Activated T-cell treated with anti-CD3 and anti-CD28 coated beads for 48 hours (primary cell): ENCODE results near the gene DNAJC30.
A peak's percentile ranks its signal among the peaks of the same experiment; 100 is the strongest.

ENCODE experiments used
- DNase-seq: peaks from one replicate; pipeline ENCODE4 v3.0.0-alpha.2; 2020; ENCODE audit warnings: low read depth

DNAJC30 gene

DNA sequence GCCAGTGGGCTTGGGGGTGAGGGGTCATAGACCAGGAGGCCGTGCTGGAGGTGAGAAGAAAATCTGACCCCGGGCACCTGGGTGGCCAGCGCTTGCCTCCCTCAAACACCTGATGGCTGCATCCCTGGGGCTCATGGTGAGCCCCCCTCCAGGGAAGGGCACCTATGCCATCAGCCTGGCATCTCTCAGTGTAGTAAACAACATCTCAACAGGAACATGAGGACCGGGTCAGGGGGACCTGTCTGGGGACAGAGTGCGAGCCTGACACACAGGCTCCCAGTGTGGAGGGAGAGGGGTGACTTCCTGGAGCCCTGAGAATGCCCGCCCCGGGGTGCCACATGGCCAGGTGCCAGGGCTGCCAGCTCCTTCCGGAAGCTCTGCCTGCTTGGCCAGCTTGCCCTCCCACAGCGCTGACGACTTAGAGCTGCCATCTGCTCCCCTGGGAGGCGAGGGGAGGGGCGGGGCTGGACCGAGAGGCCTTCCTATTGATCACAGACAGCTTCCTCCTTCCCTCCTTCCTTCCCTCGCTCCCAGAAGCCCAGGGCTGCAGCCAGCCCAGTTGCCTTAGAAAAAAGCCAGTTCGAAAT lies 23.9 kb upstream of the DNAJC30 start:
- no peak for DNase-seq

DNA sequence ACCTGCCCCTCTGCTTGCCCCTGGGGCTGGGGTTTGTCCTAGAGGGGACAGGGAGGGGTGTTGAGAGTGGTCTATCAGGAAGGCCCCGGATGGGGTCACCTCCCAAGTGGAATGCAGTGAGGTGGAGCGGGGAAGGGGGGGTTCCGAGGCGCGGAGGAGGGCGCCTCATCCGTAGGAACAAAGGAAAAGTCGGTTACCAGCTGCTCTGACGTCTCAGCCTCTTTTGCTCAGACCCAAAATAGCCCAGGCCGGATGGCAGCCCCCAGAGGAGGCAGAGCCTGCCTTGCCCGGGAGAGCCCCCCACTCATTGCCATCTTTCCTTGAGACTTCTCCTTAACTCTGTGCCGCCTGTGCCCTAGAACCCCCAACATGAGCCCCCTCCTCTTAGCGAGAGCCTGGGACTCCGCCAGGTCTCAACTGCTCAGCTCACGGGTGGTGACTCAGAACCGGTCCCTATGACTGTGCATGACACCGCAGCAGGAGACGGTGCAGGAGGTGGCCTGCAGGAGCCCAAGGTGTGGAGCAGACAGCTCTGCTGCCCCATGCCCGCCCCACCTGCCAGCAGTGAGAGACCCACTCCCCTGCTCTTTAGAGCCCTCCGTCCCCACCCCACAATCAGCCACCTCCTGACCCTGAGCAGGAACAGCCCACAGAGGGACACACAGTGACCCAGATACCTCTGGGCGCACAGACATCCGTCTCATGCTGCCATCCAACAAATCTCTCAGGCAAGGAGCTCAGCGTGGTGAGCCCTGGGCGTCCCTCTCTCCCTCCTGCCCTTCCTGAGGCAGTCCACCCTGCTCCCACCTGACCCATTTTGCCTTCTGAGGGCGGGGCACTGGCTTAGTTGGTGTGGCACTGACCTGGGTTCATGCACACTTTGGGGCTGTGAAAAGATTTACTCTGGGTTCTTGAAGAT lies 23.1 kb upstream of the DNAJC30 start:
- DNase-seq = peak; percentile 45

DNA sequence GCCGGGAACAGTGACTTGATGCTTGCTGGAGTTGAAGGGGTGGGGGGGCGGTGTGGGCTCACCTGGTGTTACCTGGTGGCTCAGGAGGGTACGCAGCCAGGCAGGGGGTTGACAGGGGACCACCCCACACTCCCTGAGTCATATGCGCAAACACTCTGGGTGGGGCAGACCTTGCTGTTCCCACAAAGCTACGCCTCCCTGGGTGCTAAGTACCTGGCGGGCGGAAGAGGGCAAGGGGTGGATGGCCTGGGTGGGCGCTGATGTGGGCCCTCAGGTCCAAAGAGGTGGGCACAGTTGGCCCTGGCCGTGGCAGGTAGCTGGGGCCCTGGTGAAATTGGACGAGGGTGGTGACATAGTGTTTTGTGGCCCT lies 22.3 kb upstream of the DNAJC30 start:
- DNase-seq = no peak

DNA sequence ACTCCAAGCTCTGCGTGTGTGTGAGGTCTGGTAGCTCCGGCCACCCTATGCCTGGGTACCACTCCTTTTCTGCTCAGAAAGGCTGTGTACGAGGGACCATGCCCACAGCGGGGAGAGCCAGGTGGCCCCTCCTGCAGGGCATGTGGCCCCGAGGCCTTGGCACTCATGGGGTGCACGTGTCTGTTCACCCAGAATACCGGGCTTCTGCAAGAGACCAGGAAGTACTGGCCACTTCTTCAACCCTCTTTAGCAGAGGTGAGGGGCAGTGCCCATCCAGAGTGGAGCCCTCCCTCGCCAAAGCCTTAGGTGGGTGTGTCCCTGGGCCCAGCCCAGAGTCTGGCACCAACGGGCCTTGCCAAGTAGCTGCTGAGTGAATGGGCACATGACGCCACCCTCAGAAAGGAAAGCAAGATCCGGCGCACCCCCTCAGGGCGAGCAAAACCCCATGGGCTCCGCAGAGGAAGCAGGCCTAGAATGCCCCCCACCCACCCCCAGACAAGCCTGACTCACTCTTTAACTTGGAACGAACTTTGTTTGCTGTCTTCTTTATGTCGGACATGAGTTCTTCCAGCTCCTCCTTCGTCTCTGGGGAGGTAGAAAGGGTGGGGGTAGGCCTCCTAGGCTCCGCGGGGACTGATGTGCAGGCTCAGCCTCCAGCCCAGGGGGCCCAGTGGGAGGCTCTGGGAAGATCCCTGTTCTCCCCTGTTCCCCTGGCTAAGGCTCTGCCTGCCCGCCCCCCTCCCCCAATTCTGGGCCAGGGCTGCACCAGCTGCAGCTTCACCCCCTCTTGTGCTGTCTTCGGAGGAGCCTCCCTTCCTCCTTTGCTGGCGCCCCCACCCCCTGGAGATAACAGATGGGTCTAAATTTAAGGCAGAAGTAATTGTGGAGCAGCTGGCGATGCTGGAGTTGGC lies 21.6 kb upstream of the DNAJC30 start:
- DNase-seq = no peak

DNA sequence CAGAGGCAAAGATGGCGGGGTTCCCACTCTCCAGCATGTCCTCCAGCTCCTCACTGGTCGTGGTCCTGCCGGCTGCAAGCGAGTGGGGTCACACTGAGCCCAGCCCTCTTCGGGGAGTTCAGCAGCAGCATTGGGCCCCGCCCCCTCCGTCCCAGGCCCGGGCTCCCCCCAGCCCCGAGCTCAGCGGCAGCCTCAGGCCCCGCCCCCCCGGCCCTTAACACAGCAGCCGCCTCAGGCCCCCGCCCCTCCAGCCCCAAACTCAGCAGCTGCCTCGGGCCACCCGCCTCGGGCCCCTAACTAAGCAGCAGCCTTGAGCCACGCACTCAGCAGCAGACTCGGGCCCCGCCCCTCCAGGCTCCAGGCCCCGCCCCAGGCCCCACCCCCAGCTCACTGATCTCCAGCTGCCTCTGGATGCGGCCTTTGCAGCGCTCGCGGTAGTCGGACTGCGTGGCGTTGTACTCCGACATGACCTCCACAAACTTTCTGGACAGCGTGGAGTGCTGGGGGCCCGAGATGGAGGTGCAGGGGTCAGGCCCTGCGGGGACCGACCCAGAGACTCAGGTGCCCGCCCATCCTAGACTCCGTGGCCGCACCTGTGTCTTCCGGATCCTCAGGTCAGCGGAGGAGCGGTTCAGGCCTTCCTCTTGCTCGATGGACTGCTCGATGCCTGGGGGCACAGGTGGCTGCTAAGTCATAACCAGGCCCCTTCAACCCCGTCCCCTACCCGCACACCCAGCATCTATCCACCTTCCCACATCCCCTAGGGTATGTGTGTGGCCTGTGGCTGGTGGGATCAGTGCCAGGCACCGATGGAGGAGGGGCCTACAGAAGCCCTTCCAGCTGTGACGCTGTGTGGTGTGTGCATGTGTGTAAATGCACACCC lies 20.7 kb upstream of the DNAJC30 start:
- peak; percentile 35 for DNase-seq

DNA sequence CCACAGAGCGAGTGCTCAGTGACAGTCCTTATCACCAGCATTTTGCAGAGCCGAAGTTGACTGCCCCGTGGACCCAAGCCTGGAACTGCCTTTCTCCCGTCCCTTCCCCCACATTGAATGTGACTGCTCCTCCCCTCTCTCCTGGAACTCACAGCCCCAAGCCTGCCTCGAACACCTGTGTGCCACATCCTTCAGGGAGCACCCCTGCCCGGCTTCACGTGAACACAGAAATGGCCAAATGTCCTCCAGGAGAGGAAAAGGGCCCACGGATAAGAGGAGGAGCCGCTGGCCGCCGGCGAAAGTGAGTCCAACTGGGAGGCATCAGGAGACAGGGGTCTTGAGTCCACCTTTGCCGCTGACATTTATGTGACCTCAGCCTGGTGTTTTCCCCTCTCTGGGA lies 20.0 kb upstream of the DNAJC30 start:
- DNase-seq = no peak

DNA sequence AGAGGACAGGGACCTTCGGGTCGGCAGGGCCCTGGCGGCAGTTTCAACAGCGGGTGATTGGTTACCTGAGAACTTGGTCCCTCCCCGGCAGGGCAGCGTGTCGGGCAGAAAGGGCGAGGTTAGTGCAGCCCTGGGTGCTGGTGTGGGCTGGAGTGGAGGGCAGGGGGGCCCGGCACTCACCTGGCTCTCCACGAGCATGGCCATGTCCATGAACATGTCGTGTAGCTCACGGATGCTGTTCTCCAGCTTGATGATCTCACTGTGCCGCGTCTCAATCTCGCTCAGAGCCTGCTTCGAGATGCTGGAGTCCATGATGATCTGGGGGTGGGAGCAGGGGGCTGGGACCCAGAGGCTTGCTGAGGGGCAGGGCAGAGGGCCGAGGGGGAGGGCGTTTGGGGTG lies 19.4 kb upstream of the DNAJC30 start:
- no peak for DNase-seq

DNA sequence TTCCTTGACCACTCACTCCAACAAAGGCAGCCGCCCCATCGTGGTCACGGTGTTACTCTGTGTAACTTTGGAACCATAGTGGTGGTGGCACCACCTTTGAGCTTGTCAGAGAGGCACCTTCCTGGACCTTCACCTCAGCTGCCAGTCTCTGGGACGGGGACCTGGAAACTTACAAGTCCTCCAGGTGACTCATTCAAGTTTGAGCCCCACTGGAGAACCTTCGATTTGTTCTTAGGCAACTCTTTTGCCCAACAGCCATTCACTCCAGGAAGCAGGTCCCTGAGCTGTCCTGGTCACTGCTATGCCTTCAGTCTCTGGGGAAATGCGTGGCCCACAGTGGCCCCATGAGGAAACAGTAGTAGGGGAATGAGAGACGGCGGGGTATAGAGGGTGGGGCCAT lies 19.0 kb upstream of the DNAJC30 start:
- no peak for DNase-seq

DNA sequence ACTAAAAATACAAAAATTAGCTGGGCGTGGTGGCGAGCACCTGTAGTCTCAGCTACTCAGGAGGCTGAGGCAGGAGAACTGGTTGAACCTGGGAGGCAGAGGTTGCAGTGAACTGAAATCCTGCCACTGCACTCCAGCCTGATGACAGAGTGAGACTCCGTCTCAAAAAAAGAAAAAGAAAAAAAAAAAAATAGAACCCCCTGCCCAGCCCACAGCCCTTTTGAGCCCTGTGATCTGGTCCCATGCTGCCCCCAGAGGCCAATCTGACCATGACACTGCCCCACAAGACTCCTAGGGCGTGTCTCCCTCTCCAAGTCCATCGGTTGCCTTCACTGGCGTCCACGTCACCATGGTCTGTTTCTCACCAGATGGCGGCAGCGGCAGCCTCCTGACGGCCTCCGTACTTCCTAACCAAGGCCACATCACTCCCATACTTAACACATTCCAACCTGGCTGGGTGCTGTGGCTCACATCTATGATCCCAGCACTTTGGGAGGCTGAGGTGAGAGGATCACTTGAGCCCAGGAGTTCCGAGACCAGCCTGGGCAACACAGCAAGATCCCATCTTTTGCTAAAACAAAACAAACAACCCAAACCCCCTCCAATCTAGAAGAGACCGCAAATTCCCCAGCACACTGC lies 18.2 kb upstream of the DNAJC30 start:
- DNase-seq = no peak

DNA sequence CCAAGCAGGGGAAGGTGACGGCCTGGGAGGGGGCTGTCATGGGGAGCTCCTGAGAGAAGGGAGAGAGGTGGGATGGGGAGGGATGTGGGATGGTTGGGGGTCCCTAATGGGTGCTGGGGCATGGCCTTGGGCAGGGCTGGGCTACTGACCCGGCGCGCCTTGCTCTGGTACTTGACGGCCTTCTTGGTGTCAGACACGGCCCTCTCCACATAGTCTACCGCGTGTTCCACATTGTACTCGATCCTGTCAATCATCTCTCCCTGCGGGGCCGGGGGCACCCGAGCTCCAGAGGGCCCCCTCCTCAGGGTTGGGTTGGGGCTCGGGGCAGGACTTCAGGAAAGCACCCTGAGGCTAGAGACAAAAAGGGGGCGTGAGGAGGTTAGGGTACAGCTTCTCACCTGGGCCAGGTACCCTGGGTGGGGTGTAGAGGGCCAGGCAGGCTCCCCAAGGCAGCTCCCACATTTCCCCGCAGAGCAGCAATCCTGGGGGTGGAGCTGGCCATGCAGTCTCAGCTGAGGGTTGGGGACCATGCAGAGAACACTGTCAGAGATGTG lies 17.4 kb upstream of the DNAJC30 start:
- no peak for DNase-seq

DNA sequence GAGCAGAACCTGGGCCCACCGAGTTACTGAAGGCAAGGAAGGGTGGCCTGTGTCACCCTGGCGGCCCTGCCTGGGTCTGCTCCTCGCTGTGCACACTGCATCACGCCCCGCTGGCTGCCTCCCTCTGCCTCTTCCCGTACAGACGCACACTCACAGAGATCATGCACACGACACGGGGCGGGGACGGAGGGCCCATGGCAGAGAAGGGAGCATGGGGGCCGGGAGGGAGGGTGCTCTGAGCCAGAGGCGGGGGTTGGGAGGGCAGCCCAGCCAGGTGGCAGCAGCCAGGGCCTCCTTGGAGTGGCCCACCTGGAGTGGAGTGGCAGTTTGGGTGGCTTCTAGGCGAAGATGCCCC lies 16.8 kb upstream of the DNAJC30 start:
- DNase-seq = no peak

DNA sequence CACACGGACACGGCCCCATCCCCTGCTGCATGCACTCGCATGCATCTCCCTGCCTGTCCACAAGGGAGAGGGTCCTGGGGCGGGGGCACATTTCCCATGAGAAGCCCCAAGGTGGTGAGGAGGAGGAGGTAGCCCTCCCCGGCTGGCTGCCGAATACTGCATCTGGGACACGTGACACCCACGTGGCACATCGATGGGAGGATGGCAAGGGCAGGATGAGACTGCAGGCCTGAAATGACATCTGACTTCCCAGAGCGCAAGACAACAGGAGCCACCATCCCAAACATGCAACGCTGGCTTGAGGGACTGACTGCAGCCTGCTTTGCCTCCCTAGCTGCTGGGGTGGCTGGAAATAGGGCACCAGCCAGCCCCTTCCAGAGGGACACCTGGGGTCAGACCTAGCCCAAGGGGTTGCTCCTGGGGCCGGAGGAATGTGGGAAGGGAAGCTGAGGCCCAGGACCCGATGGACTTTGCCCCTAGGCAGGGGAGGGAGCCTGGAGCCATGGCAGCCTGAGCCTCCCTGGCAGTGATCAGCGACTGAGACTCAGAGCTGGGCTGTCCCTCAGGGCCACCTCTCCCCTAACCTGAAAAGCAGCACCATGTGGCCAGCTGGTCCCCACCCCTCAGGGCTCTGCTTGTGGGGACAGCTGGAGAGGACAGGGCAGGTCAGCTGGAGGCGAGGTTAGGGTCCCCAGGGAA lies 16.3 kb upstream of the DNAJC30 start:
- no peak for DNase-seq

DNA sequence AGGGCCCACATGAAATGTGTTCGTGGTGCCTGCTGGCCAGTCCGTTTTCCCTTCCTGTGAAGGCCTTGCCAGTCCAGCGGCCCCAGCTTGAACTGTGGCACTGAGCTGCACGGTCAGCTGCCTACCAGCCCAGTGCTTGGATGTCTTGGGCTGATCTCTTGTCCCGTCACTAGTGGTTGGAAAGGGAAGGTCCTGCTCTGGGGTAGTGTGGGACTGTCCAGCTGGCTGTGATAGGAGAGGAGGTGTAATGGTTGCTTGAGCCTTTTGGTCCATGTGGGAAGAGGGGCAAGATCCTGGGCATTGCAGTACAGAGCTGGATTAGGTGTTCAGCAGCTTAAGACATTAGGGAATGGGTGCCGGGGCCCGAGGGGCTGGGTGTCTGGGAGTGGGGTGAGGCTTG lies 15.2 kb upstream of the DNAJC30 start:
- DNase-seq = no peak

DNA sequence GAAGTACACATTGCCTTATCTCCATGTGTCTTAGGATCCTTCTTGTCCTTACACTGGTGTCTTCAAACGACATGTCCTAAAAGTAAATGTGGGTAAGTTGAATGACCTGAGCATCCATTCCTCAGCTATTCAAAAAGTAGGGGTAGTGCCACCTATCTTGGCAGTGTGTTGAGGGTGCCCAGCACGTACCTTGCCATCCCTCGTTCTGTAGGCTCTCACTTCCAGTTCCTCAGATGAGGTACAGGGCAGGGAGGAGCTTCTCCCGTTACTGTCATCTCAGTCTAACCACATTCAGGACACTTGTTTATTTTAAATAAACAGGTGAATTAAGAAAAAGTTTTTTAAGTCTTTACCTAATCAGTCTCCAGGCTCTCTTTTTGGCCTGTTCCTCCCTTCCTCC lies 13.1 kb upstream of the DNAJC30 start:
- no peak for DNase-seq

DNA sequence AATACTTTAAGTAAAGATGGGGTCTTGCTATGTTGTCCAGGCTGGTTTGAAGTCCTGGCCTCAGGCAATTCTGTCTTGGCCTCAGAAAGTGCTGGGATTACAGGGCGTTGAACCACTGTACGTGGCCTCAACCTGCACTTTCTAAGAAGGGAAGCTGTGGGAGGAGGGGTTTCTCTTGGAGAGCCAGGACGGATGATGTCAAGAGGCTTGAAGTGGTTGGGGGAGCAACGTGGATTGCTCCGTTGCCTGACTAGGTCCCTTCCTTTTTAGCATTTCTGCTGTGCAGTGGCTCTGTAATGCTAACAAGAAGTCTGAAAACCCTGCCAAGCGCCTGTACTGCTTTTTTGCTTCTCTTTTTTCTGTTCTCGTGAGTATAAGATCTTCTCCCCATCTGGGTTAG lies 7.4 kb upstream of the DNAJC30 start:
- no peak for DNase-seq

DNA sequence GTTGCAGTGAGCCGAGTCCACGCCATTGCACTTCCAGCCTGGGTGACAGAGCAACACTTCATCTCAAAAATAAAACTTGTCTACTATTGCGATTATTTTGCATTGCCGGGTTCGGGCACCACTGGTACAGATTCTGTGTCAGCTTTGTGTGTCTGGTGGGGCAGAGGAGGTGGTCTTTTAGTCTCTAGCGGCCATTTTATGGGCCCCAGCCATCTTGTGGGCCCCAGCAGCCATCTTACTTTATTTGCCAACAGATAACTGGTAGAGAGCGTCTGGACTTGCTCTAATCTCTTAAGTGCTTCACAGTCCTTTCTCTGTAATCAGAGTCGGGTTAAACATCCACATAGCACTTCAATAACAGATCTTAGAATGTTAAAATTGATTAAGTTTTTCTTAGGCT lies 5.0 kb upstream of the DNAJC30 start:
- no peak for DNase-seq

DNA sequence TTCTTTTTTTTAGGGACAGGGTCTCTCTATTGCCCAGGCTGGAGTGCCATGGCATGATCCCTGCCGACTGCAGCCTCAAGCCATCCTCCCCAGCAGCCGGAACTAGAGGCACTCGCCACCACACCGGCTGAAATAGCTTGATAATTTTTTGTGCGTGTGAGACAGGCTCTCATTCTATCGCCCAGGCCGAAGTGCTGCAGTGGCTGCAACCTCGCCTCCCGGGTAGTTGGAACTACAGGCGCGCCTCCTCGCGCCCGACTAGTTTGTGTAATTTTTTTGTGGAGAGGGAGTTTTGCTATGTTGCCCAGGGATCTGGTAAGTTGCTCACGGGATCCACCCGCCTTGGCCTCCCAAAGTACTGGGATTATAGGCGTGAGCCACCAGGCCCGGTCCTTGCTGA lies 2.1 kb upstream of the DNAJC30 start:
- no peak for DNase-seq

DNA sequence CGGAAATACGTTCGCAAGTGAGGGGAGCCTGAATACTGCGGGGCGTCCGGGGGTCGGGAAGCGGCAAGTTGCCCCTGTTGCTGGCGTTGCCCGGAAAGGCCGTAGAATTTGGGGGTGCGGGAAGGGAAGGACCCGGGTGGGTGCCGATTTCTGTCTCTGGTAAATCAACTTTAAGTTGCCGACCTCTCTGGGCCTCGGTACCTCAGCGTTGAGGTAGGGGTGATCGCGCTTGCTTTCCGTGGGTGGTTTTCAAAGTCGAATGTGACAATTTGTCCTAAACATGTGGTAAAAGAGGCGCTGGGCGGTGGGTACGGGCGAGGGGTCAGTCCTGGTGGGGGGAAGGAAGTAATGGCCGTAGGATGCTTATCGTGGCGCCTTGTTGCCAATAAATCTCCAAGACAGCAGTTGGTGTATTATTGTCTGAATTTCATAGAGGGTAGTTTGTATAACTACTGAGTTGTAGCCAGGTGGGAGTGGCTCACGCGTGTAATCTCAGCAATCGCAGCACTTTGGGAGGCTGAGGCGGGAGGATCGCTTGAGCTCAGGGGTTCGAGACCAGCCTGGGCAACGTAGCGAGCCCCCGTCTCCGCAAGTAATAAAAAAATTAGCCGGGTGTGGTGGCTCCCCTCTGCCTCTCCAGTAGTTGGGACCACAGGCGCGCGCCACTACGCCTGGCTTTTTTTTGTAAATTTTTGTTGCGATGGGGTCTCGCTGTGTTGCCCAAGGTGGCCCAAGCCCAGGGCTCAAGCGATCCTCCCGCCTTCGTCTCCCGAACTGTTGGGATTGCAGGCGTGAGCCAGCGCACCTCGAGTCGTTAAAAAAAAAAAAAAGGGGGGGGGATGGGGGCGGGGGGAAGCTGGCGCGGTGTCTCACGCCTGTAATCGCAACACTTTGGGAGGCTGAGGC lies 788 bp upstream of the DNAJC30 start:
- DNase-seq = no peak

DNA sequence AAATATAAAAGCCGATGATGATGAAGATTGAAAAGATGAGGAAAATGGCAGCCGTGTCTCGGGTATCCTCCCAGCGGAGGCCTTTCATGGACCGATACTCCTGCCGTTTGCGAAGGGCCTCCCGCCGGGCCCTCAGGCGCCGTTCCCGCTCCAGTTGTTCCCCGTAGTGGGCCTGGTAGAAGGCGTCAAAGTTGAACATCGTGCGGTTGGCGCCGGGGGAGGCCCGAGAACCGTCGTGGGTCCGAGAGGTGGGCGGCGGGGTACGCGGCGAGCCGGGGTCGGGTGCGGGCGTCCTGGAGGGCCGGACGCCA lies 553 bp downstream of the DNAJC30 start:
- no peak for DNase-seq

DNA sequence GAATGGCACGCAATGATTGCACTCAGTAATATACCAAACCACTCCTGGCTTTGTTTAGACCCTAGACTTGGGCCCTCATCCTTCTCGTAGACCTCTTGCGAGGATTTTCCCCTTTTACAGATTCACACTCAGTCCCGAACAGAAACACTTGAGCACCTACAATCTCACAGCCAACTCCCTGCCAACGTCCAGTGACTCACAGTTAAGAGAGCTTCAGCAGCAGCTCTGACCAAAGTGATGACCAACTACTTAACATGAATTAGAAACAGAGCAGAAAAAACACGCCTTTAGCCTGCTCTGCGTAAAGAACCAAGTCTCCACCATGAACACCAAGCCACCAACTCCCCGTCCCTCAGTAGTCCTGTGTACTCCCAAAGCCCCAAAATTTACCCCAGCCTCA lies 2.2 kb downstream of the DNAJC30 start:
- no peak for DNase-seq
